HepG2 (cell line): ENCODE measurements around the gene IL13. TPM values are rescaled to one million over a fixed set of nuclear protein-coding genes. Genes with fewer than 3 reads are reported as not detected.

ENCODE experiments used
- ATAC-seq: fragments of 200-7000 bp; cut with Tn5 transposase; 3 replicates; pipeline ENCODE4 v1.9.1; 2020; ENCODE audit warnings: mild to moderate bottlenecking, moderate library complexity
- BruUV-seq: library from RNA; stranded (reverse); fragments of 400-500 nt; replicated peaks from 2 replicates; lab custom pipeline; 2021; lab: Mats Ljungman, UMichigan
- CTCF ChIA-PET: fragments of 300-600 bp; formaldehyde crosslinking; extraction: SDS; loops from one replicate; lab custom pipeline; 2021; ENCODE audit warnings: low total read pairs, inconsistent platforms, low intra/inter-chr PET ratio; lab: Yijun Ruan, JAX
- POLR2A ChIA-PET: fragments of 350-600 bp; sonication (Branson Sonifier 250); formaldehyde crosslinking; loops from one replicate; lab custom pipeline; 2020; ENCODE audit warnings: antibody characterized with exemption, inconsistent platforms; lab: Yijun Ruan, JAX
- DNase-seq: peaks from one replicate; pipeline ENCODE4 v3.0.0-alpha.2; 2015; ENCODE audit warnings: low spot score
- FAIRE-seq: peaks from 3 replicates; lab custom pipeline; 2011; peaks lifted over from hg19 to GRCh38; lab: Jason Lieb, UNC
- H2AFZ ChIP-seq: one replicate; pipeline ENCODE4 v1.6.1; 2011; ENCODE audit warnings: low read length, inconsistent platforms
- H3K27ac ChIP-seq: fragments of 300-600 bp; 3 replicates; pipeline ENCODE4 v1.8.0; 2011; ENCODE audit warnings: mixed run types, mild to moderate bottlenecking, mixed read lengths, low read length, inconsistent platforms; ENCODE audit not compliant: insufficient read depth; ENCODE audit errors: extremely low read length
- H3K27me3 ChIP-seq, 2 experiments: fragments of 200-600 bp in 1 of 2; 2 replicates in 1 of 2; 3 replicates in 1 of 2; pipeline versions ENCODE4 v1.6.0 to v1.8.0; 2011; ENCODE audit warnings: low read length in 2 of 2, mild to moderate bottlenecking in 2 of 2, moderate library complexity in 2 of 2, inconsistent platforms in 1 of 2; ENCODE audit not compliant: insufficient read depth in 2 of 2, control insufficient read depth in 1 of 2
- H3K36me3 ChIP-seq, 2 experiments: fragments of 200-600 bp in 1 of 2; replicated peaks in 1 of 2; 2 replicates in 1 of 2; 3 replicates in 1 of 2; pipeline versions ENCODE4 v1.5.1 to v1.8.0; 2011; ENCODE audit warnings: low read length in 2 of 2, inconsistent platforms in 1 of 2; ENCODE audit not compliant: insufficient read depth in 2 of 2, control insufficient read depth in 1 of 2
- H3K4me1 ChIP-seq: 2 replicates; pipeline ENCODE4 v1.5.1; 2012; ENCODE audit warnings: low read length, inconsistent platforms; ENCODE audit not compliant: insufficient read depth
- H3K4me2 ChIP-seq: 2 replicates; pipeline ENCODE4 v1.6.0; 2011; ENCODE audit warnings: low read depth, low read length, inconsistent platforms
- H3K4me3 ChIP-seq, 3 experiments: fragments of 200-600 bp in 1 of 3; sonication (generic), shearing (Covaris generic) in 1 of 3; replicated peaks in 1 of 3; 2 replicates each; pipeline ENCODE4 v1.5.1; 2011 to 2016; ENCODE audit warnings: low read length in 3 of 3, inconsistent platforms in 2 of 3, low read depth in 2 of 3, mild to moderate bottlenecking in 2 of 3, control low read depth in 1 of 3, mixed read lengths in 1 of 3; ENCODE audit not compliant: insufficient read depth in 1 of 3
- H3K79me2 ChIP-seq: one replicate; pipeline ENCODE4 v1.6.1; 2011; ENCODE audit warnings: low read length, inconsistent platforms; ENCODE audit not compliant: insufficient read depth
- H3K9ac ChIP-seq: 2 replicates; pipeline ENCODE4 v1.6.0; 2011; ENCODE audit warnings: mild to moderate bottlenecking, low read depth, low read length, inconsistent platforms; ENCODE audit not compliant: insufficient read depth
- H3K9me3 ChIP-seq: 2 replicates; pipeline ENCODE4 v1.5.1; 2012; ENCODE audit warnings: mild to moderate bottlenecking, low read length
- H4K20me1 ChIP-seq: 2 replicates; pipeline ENCODE4 v1.6.0; 2011; ENCODE audit warnings: inconsistent platforms, mild to moderate bottlenecking, low read length, moderate library complexity; ENCODE audit not compliant: insufficient read depth
- E2F2 ChIP-seq: sonication (generic); formaldehyde crosslinking; IDR thresholded peaks from 2 replicates; pipeline ENCODE4 v1.4.0; 2020; ENCODE audit warnings: missing genetic modification reagents, borderline replicate concordance
- EED ChIP-seq: sonication (generic); formaldehyde crosslinking; IDR thresholded peaks from 2 replicates; pipeline ENCODE4 v1.5.0; 2020; ENCODE audit warnings: mild to moderate bottlenecking, missing genetic modification reagents
- IKZF4 ChIP-seq: sonication (generic); formaldehyde crosslinking; IDR thresholded peaks from 2 replicates; pipeline ENCODE4 v1.5.1; 2020; ENCODE audit warnings: borderline replicate concordance, mild to moderate bottlenecking, low read depth, missing genetic modification reagents; ENCODE audit errors: not compliant biosample characterization
- RBAK ChIP-seq: sonication (generic); formaldehyde crosslinking; IDR thresholded peaks from 2 replicates; pipeline ENCODE4 v1.5.1; 2020; ENCODE audit warnings: mild to moderate bottlenecking, missing genetic modification reagents
- RFX5 ChIP-seq: IDR thresholded peaks from 2 replicates; pipeline ENCODE4 v1.6.1; 2011; ENCODE audit warnings: low read depth, low read length, improper control_type of control experiment
- SRF ChIP-seq: IDR thresholded peaks from 2 replicates; pipeline ENCODE4 v1.6.1; 2011; ENCODE audit warnings: mild to moderate bottlenecking, low read depth, low read length, moderate library complexity
- TAF15 ChIP-seq: fragments of 200-400 bp; formaldehyde crosslinking; IDR thresholded peaks from one replicate; pipeline ENCODE4 v1.6.1; 2018; ENCODE audit warnings: mild to moderate bottlenecking, low read depth, low read length; ENCODE audit not compliant: poor library complexity, severe bottlenecking
- TCF7L2 ChIP-seq: IDR thresholded peaks from 2 replicates; pipeline ENCODE4 v1.6.1; 2011; ENCODE audit warnings: mild to moderate bottlenecking, low read depth, low read length, moderate library complexity
- ZNF724P ChIP-seq: sonication (generic); formaldehyde crosslinking; IDR thresholded peaks from 2 replicates; pipeline ENCODE4 v1.8.0; 2022; ENCODE audit warnings: missing genetic modification reagents, borderline replicate concordance
- ZNF75D ChIP-seq: sonication (generic); formaldehyde crosslinking; IDR thresholded peaks from 2 replicates; pipeline ENCODE4 v1.8.1; 2023; ENCODE audit warnings: missing genetic modification reagents, mild to moderate bottlenecking, borderline replicate concordance
- ZNF891 ChIP-seq: sonication (generic); formaldehyde crosslinking; IDR thresholded peaks from 2 replicates; pipeline ENCODE4 v1.5.0; 2020; ENCODE audit warnings: mild to moderate bottlenecking, missing genetic modification reagents
- WGBS: methylation state at CpG from one replicate; pipeline ENCODE4 v1.1.6; 2017; ENCODE audit warnings: low lambda C conversion rate; 5-methylcytosine and 5-hydroxymethylcytosine counted together
- in situ Hi-C: cut with HindIII; loops from 2 replicates; pipeline ENCODE4 v1.10.0; 2017; ENCODE audit warnings: low pct_unique_long_range_greater_than_20kb; ENCODE audit not compliant: extremely low pct_ligation_motif_present
- intact Hi-C: fragments of 100-400 bp; cut with micrococcal nuclease; formaldehyde crosslinking; loops from one replicate; pipeline ENCODE4 v1.10.0; 2022; ENCODE audit not compliant: unreplicated experiment
- polyA plus RNA-seq, 8 experiments: library from polyadenylated mRNA; depleted of rRNA in 3 of 8; stranded (reverse) in 7 of 8; unstranded in 1 of 8; fragments of >200 nt; fragmentation: Illumina TruSeq in 4 of 8; extraction: Trizol in 4 of 8; gene quantifications; 2 replicates each; pipeline versions ENCODE4 v1.2.1 to v1.2.3, GENCODE V29; 2011 to 2016; ENCODE audit warnings: low read depth in 4 of 8, missing spikeins in 1 of 8, mixed read lengths in 1 of 8; ENCODE audit not compliant: insufficient read depth in 1 of 8
- total RNA-seq, 5 experiments: library from RNA; depleted of rRNA; stranded (reverse); fragments of >200 nt; fragmentation: Illumina TruSeq; extraction: Trizol; gene quantifications; 2 replicates each; pipeline ENCODE4 v1.2.3, GENCODE V29; 2016; ENCODE audit warnings: low read depth in 1 of 5

Gene IL13
- total and polyA plus RNA-seq, 2 of the 13 experiments (the other 11 are each of a cell fraction or from before 2014, with no cell fraction given): 0.05 TPM; not detected in 1

- 65% methylated on average over 15 of the region's 15 CpGs for WGBS
- no peak overlapping the region for H3K27ac ChIP-seq
- FAIRE-seq (no peak), DNase-seq (no peak), ATAC-seq (no peak)
- peaks cover 1 to 11% of the 10 kb centered on the region in 2 experiments; a peak in 3 of 5 replicates for H3K27me3 ChIP-seq
- no peaks in the 10 kb centered on the region for H3K36me3 ChIP-seq
- no TSS peak for BruUV-seq
- no peaks in the 10 kb centered on the region for H4K20me1 ChIP-seq
- CTCF ChIA-PET: interaction anchor here (1.4 to 1.5 kb wide), 2 partner anchors 152 to 292 kb away, joined by 7 to 12 read pairs; no protein-coding TSS in a partner anchor
- H3K79me2 ChIP-seq: no peaks in the 10 kb centered on the region
- intact Hi-C loops: loop anchor here (1.0 to 10.0 kb wide), 3 partner anchors 63 to 291 kb away; no protein-coding TSS in a partner anchor
- peaks cover 35% of the 10 kb centered on the region for H3K4me1 ChIP-seq
- H3K9me3 ChIP-seq: no peaks in the 10 kb centered on the region
- no peak overlapping the region for H3K9ac ChIP-seq
- H3K4me2 ChIP-seq: no peak overlapping the region
- in situ Hi-C loops: no loop called here
- no peak overlapping the region for H3K4me3 ChIP-seq
- H2AFZ ChIP-seq: no peak overlapping the region
- no peak for TF ChIP-seq E2F2 (CRISPR knock-in tag)
- no peak for TF ChIP-seq SRF
- TF ChIP-seq ZNF75D (CRISPR knock-in tag): no peak
- TF ChIP-seq IKZF4 (CRISPR knock-in tag): no peak
- TF ChIP-seq TAF15: no peak
- no peak for TF ChIP-seq ZNF891 (CRISPR knock-in tag)
- no peak for TF ChIP-seq TCF7L2
- no peak for TF ChIP-seq ZNF724P
- TF ChIP-seq RFX5: no peak
- no peak for TF ChIP-seq RBAK (CRISPR knock-in tag)
- no peak for TF ChIP-seq EED (CRISPR knock-in tag)
- POLR2A ChIA-PET: interaction anchor here (1.3 kb wide), 1 partner anchor 162 kb away, joined by 4 read pairs; no protein-coding TSS in a partner anchor
These were observed 19.9 kb downstream of the IL13 start for GRCh38 chr5:132677682-132678400.
